NK-92 (cell line): ENCODE data around the gene UNC5A.

Experiments
- DNase-seq: peaks from one replicate; lab custom pipeline; 2025; ENCODE audit not compliant: unreplicated experiment; lab: John Stamatoyannopoulos, UW

UNC5A gene

DNA sequence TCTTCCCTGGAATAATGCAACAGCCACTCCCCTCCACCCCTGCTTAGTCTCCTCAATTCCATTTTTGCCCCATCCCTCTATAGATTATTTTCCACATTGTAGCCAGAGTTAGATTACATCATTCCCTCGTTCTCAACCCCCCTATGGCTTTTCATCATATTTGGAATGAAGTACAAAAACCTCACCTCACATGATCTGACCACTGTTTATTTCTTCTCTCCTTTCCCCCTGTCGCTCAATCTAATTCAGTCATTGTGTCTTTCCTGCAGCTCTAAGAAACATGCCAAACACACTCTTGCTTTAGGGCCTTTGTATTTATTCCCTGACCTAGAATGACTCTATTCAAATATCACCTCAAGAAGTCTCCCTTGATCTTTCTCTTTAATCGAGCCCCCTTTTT, 111.4 kb downstream of the UNC5A start:
- no peak for DNase-seq

DNA sequence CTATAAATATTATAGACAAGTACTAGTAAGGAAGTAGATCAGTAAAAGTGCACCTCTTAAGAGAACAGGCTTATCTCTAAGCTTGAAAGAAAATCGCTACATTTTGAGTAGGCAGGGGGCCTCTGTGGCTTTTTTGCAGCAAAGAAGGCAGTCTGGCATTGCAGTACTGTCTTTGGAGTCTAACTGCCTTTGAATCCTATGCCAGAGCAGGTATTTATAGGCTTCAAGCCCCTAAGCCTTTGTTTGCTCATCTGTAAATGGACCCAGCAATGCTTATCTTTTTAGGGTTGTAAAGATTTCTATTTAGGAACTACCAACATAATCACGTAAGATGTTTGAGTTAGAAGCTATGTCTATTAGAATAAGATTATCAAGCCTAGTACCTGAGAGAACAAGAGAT, 112.5 kb downstream of the UNC5A start:
- DNase-seq, result no peak

DNA sequence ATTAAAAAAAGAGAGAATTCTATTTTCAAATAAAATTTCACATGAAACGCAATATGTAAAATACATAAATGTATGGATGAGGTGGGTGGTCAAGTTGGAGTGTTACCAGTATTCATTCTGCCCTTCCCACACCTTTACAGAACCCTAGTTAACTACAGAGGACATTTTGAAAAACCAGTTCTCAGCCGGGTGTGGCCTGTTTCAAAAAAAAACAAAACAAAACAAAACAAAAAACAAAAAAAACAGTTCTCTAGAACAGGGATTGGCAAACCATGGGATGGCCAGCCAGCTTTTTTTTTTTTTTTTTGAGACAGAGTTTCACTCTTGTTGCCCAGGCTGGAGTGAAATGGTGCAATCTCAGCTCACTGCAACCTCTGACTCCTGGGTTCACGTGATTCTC, 117.2 kb downstream of the UNC5A start:
- no peak for DNase-seq

DNA sequence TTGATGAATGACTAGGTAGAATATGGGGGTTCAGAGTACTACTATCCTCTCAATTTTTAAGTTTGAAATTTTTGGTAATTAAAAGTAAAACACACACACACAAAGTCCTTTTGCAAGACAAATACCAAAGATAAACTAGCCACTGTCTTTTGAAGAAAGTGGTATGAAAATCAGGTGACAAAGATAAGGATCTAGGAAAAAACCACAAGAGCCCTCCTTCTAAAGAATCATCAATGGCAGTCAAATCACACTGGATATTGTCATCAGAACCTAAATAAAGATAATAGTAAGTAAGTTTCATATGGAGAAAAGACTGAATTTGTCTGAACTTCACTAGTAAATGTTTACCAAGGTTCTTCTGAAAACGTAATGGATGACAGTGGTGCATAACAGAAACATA, 119.3 kb downstream of the UNC5A start:
- no peak for DNase-seq
